GM18858 (cell line): ENCODE results near the gene POLR1G.
"Not testable (repeated sequence)": the region's sequence is repeated elsewhere in the genome, so short reads cannot be mapped to it uniquely, and the experiment has no call there.

Experiments used
- ATAC-seq: cut with Tn5 transposase; IDR thresholded peaks from one replicate; pipeline ENCODE4 v1.9.1; 2021; ENCODE audit not compliant: unreplicated experiment

Gene POLR1G

GRCh38 chr19:45395821-45396617, 10.4 kb upstream of the POLR1G start:
- no peak for ATAC-seq

DNA sequence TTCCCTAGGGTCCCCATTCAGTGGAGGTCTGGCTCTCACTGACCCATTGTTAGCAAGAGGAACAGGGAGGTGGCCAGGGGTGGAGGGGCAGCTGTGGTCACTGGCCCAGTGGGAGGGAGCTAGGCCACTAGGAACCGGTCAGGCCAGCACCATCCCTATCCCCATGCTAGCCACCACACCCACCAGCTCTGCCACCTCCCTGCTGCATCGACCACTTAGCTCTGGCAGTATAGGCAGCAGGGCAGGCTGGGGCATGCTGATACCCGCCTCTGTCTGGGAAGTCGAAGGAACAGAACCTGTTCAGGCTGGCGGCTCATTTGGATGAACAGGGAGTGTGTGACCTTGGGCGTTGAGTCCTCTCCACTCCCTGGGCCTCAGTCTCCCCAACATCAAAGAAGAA, 6.3 kb upstream of the POLR1G start:
- ATAC-seq, result no peak

DNA sequence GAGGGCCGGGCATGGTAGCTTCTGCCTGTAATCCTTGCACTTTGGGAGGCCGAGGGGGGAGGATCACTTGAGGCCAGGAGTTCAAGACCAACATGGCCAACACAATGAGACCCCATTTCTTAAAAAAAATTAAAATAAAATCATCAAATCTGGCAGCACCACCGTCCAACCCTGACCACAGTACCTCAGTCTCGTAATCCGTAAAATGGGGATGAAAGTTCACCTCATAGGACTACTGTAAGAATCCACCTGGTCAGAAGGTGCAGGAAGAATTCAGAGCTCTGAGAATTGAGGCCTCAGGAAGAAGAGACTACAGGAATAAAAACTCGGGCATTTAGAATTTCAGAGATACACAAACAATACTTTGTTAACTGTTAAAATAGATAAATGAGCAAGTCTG, 4.6 kb upstream of the POLR1G start:
- ATAC-seq, result no peak

GRCh38 chr19:45402298-45403061, 4.0 kb upstream of the POLR1G start:
- ATAC-seq, result no peak

DNA sequence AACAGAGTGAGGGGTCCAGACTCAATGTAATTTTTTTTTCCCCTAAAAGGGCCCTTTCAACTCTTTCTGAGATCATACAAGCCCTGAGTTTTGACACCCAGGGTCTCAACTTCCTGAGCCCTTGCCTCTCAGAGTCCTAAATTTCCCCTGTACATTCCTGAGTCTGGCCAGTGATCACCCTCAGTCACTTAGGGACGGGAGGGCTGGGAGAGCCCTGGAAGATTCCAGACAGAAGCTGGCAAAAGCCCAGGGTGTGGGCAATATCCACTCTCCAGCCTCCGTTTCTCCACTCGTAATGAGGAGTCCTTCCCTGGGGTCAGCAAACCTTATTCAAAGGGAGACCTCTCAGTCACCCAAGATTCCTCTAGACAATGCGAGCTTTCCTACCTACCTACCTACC, 3.2 kb upstream of the POLR1G start:
- no peak for ATAC-seq

GRCh38 chr19:45403781-45404556, 2.5 kb upstream of the POLR1G start:
- no peak for ATAC-seq

- no peak for ATAC-seq
Measured at GRCh38 chr19:45404557-45405434, 1.6 kb upstream of the POLR1G start, which contains the start of gene PPP1R13L. Gene PPP1R13L (minus strand): TSS chr19:45405069. CDS start chr19:45398318, 6,751 bp downstream.

DNA sequence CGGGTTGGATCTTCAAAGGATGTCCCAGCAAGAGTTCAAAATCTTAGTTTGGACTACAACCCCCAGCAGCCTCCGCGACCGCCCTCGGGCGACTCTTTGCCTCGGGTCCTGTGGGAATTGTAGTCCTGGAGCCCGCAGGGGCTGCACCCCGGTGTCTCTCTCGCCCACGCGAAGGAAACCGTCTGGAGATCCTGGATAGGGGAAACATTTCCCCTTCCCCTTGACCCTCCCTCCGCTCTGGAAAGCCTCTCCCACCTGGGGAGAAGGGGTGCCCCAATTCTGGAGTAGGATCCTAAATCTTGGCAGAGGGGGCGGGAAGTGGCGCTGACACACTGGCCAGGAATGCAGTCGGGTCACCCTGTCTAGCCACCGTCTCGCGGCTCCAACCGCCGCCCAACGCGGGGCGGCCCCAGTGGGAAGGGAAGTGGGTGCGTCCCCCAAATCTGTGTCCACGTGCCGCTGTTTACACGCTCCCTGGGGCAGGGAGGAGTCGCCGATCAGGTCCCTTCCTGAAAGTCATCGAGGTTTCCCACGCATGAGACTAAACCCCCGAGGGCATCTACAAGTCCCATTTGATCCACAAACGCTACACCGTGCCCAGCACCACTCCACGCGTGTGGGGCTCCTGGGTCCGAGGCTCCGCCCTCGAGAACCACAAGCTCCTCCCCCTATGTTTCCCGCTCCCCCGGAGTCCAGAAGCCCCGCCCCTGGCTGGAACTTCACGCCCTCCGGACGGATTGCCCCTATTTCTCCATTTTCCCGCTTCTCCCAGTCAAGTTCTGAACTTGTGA, 814 bp upstream of the POLR1G start:
- peak; percentile 35 for ATAC-seq

DNA sequence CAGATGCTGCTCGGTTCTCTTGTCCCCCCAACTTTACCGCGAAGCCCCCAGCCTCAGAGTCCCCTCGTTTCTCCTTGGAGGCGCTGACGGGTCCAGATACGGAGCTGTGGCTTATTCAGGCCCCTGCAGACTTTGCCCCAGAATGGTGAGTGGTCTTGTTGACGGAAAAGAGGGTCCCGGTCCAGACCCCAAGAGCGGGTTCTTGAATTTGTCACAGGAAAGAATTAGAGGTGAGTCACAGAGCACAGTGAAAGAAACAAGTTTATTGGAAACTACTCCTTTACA, 589 bp downstream of the POLR1G start:
- no peak for ATAC-seq

DNA sequence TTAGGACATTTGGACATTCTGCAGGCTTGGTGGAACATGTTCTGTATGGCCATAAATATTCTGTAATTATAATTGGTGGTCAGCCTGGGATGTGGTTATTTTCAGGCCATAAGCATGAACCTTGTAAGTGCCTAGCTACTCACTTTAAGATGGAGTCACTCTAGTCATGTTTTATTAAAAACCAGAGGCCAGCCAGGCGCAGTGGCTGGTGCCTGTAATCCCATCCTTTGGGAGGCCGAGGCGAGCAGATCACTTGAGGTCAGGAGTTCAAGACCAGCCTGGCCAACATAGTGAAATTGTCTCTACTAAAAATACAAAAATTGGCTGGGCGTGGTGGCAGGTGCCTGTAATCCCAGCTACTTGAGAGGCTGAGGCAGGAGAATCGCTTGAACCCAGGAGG, 1.1 kb downstream of the POLR1G start:
- ATAC-seq, result not testable (repeated sequence)

DNA sequence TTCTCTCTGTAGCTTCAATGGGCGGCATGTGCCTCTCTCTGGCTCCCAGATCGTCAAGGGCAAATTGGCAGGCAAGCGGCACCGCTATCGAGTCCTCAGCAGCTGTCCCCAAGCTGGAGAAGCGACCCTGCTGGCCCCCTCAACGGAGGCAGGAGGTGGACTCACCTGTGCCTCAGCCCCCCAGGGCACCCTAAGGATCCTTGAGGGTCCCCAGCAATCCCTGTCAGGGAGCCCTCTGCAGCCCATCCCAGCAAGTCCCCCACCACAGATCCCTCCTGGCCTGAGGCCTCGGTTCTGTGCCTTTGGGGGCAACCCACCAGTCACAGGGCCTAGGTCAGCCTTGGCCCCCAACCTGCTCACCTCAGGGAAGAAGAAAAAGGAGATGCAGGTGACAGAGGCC, 1.7 kb downstream of the POLR1G start:
- ATAC-seq, result no peak

- no peak for ATAC-seq
Measured at GRCh38 chr19:45408830-45409556, 2.5 kb downstream of the POLR1G start.

DNA sequence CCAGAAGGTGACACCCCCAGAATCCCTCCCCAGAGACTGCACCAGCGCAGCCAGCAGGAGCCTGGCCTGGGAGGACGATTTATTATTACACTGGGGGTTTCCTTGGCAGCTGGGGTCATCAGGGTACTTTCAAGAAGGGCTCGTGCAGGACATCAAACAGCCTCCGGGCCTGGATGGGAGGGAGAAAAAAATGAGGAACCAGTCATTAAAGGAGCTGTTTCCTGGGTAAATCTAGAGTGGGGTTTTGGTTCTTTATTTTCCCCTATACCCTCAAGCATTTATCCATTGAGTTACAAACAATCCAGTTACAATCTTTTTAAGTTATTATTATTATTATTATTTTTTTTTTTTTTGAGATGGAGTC, 3.1 kb downstream of the POLR1G start:
- no peak for ATAC-seq

DNA sequence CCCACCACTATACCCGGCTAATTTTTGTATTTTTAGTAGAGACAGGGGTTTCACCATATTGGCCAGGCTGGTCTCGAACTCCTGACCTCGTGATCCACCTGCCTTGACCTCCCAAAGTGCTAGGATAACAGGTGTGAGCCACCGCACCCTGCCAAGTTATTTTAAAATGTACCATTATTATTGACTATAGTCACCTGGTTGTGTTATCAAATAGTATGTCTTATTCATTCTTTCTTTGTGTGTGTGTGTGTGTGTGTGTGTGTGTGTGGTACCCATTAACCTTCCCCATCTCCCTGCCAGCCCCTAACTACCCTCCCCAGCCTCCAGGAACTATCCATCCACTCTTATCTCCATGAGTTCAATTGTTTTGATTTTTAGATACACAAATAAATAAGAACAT, 3.9 kb downstream of the POLR1G start:
- not testable (repeated sequence) for ATAC-seq

DNA sequence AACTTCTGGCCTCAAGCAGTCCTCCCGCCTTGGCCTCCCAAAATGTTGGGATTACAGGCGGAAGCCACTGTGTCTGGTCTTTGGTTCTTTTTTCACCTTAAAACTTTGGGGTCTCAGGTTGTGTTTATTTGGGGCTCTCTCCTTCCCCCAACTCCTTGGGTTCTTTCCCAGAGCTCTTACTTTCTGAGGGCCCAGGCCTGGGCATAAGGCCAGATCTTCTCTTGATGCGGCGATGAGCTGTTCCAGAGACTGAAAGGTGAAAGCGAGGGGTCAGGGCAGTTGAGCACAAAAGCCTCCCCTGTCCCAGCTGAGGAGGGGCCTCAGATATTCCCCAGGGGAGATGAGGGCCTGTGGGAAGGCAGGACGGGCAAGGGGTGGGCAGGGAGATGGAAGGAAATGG, 7.1 kb downstream of the POLR1G start:
- no peak for ATAC-seq

DNA sequence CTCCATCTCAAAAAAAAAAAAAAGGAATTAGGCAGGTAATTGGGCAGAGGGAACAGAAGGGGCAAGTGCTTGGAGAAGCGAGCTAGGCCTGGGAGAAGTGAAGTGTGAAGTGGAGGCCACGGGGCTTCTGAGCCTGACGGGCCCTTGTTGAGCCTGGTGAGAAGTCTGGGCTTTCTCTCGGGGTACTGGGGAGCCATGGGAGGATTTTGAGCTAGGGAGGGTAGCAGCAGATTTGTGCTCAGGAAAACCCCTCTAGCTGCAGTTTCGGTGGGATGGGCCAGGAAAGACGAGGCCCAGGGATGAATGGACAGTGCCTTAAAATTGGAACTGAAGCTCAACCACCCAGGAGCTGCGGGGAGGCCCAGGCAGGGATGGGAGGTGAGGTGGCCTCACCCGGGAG, 8.0 kb downstream of the POLR1G start:
- no peak for ATAC-seq

- no peak for ATAC-seq
Measured at GRCh38 chr19:45417151-45417550, 10.7 kb downstream of the POLR1G start.

DNA sequence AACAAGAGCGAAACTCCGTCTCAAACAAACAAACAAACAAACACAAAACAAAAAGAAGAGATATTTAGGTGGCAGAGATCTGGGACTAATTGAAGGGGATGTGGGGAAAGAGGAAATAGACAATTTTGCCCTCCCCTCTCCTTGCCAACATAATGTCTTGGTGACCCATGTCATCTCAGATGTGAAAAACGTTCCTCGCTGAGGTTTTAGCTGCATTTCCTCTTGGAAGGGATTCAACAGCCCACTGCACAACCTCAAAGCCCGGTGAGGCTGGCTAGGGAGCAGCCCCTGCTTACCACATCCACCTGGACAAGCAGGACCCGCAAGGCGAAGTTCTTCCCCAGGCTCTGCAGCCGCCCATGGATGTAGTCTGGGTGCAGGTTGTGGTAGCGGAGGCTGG, 12.4 kb downstream of the POLR1G start:
- ATAC-seq, result no peak

DNA sequence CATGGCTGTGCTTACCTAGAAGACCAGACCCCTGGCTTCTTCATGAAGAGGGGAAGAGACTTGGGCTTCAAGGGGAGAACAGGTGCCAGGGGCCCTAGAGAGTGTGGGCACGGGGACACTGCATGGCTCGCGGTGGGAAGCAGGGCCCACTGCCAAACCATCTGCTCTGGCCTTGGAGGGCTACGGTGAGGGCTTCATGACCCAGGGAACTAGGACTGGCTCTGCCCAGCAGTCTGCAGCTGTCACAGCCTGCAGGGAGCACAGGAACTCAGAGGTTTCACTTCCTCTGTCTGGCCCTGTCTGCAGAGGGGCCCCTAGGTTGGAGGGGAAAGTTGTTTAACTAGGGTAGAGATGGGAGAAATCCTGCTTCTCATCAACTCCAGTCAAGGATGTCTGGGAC, 13.0 kb downstream of the POLR1G start:
- peak; percentile 49 for ATAC-seq
